T1000 (cell line): ENCODE results near the gene DTX4.
A peak's percentile ranks its signal among the peaks of the same experiment; 100 is the strongest.

Experiments
- DNase-seq: peaks from one replicate; lab custom pipeline; 2025; ENCODE audit warnings: mixed read lengths; lab: John Stamatoyannopoulos, UW

Gene DTX4

DNA sequence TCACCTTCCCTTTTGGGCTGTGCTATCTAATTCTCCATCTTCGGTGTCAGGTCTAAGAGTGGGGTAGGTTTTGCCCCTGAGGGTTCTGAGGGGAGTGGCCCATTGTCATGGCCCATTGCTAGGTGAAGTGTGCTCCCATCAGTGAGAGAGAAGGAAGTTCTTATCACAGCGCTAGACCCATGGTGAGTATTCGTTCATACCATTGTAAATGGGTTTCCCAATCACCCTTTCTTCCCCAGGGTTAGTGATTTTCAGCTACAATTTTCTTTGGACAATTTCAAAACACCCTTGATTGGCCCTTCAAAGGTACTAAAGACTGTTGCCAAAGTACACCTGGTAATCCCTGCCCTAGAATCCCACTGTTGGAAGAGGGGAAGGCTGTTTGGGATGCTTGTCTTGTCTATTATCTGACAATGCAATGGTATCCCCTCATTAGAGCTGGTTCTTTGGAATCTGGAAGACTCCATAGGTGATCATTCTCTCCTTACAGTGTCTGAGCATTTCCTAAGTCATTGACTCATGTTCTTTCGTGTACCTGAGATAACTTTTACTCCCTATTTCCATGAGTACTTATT, 20.6 kb downstream of the DTX4 start:
- DNase-seq = no peak

GRCh38 chr11:59193587-59194130, 21.7 kb downstream of the DTX4 start:
- no peak for DNase-seq

DNA sequence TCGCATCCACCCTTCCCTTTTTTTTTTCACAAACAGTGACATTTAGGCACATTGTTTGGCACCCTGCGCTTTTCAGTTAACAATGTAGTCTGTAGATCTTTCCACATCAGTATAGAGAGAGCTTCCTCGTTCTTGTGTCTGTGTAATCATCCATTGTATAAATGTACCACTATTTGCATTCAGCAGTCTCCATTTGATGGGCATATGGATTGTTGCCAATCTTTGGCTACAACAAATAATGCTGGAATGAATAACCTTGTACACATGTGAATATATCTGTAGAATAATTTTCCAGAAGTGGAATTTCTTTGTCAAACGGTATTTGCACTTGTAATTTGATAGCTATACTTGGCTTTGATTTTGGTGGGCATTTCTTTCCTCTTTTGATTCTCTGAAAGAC, 23.7 kb downstream of the DTX4 start:
- no peak for DNase-seq

GRCh38 chr11:59196777-59197176, 24.8 kb downstream of the DTX4 start:
- DNase-seq = no peak

GRCh38 chr11:59197991-59198390, 26.1 kb downstream of the DTX4 start:
- peak; percentile 23 for DNase-seq

DNA sequence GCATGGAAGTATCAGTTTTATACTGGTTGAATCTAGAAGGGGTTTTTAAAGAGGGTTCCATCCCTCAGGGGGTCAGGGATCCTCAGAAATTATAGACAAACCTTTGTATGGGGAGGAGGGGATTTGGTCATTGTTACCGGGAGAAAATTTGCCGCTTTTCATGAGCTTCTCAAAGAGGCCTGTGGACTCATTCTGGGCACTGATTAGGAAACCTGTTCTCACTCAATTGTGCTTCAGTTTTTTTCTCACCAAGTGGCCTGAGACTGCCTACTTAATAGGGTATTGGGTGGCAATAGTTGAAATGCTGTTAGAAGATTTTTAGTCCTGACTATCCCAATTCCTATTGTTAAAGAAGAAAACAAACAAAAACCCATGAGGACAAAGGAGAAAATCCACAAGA, 26.8 kb downstream of the DTX4 start:
- no peak for DNase-seq

- DNase-seq = no peak
Measured at GRCh38 chr11:59199546-59200422, 27.9 kb downstream of the DTX4 start.

DNA sequence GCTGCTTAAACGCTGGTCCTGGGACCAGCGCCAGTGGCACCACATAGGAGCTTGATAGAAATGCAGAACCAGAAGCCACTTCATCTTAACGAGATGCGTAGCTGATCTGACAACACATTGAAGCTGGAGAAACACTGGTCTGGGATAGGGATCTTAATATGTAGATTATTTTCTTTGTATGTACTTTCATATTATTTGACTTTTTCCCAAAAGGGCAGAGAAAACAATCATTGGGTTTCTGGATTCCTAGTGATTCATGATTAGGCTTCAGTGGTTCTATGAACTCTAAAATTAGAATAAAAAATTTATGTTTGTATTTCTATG, 28.5 kb downstream of the DTX4 start:
- no peak for DNase-seq

DNA sequence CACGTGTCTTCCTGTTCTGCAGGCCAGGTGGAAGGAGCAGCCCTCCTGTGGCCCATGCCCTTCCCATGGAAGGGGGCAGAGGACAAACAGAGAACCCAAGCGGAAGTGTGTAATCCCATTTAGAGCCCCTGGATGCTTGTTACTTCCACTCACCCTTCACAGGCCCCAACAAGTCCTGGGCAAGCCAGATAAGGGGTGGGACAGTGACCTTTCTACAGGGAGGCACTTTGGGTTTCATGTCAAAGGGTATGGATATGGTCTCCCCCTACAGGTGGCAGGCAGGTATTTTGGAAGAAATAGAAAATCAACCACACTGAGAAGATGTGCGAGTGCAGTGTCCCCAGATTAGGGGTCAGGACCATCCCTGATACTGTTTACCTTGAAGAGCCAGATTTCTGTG, 29.4 kb downstream of the DTX4 start:
- no peak for DNase-seq

DNA sequence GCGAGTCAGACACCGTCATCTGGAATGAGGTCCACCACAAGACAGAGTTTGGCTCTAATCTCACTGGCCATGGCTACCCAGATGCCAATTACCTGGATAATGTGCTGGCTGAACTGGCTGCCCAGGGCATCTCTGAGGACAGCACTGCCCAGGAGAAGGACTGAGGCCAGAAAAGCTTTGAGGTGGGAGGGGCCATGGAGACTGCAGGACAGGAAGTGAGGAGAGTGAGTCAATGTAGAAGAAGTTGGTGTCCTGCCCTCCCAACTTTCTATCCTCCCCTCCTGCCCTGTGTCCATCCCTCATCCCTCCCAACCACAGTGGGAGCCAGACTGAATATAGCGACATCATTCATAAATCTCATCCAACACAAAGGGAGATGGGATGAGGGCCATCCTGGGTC, 32.8 kb downstream of the DTX4 start:
- no peak for DNase-seq

DNA sequence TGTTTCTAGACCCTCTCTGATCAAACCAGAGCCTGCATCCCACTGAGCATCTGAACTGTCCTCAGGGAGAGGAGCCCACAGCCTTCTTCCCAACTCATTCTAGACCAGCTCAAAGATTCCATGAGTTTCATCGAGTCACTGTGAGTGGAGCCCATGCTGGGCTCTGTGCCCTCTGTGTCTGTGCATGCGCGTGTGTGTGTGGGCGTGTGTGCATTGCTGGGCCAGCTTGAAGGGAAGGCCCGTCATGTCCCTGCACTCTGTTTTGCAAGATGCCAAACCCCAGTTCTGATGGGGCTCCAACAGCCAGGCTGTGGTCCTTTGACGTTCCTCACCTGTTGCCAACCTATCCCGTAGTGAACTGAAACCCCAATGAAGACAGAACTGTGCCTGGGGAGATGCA, 33.7 kb downstream of the DTX4 start:
- DNase-seq = no peak

DNA sequence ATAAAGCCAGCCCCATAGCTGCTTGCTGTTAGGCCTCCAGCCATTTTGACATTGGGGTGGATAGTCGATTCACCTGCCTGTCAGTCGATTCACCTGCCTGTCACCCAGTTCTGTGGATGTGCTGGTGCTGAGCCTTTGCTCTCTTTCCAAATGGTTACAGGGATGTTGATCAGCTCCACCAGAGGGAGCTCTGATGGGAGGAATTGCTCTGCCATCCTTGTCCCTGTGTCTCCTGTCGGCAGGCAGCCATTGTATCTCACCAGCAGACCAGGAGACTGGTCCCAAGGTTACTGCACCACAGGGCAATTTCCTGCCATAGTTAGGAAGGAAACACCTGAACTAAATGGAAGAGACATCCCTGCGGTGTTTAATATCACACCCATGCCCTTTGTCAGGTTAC, 34.7 kb downstream of the DTX4 start:
- DNase-seq = no peak

GRCh38 chr11:59207988-59208451, 36.1 kb downstream of the DTX4 start:
- no peak for DNase-seq

GRCh38 chr11:59208956-59209355, 37.0 kb downstream of the DTX4 start:
- DNase-seq = no peak

GRCh38 chr11:59212222-59212621, 40.3 kb downstream of the DTX4 start:
- no peak for DNase-seq

- DNase-seq = no peak
Measured at GRCh38 chr11:59212744-59213631, 41.1 kb downstream of the DTX4 start, which contains the start of gene MPEG1. TSS of gene MPEG1 (minus strand) at chr11:59212927. CDS start at chr11:59212865, 62 bp downstream.

- DNase-seq = no peak
Measured at GRCh38 chr11:59214141-59214893, 42.4 kb downstream of the DTX4 start.

DNA sequence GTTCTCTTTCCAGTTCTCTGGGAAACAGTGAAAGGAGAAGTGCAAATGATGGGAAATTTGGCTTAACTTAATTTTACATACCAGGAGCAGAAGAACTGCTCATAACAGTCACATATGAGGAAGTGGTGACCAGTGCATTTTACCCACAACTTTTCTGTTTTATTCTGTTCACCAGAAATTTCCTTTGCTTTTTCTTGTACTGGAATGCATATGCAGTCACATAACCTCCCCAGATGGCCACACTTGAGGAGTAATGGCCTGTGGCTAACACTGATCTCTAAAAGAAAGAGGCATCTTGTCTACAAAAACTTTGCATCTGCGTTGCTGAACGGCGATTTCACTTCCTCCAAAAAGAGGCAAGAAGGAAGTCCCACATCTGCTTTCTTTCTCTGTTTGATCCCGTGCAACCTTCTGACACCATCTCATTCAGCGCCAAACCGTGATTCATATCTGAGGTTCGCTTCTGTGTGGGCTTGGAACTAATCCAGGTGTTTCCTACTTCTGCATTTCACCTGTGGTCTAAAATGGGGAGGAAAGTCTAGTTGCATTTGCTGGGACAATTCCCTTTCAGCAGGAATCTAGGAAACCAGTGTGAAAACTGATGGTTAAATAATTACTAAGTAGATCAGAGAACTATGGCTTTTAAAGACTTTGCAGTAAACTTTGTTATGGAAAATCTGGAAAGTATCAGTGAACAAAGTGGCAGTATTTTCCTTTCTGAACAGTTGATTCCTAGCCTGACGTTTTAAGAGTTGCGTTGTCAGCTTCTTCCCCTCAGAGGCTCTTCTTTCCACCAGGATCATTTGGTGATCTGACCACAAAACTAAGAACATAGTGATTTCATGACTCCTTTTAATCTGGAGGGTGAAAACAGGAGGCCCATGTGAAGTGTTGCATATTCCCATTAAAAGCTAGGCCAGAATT, 45.0 kb downstream of the DTX4 start:
- no peak for DNase-seq

GRCh38 chr11:59218319-59218718, 46.4 kb downstream of the DTX4 start:
- no peak for DNase-seq

- DNase-seq = no peak
Measured at GRCh38 chr11:59218893-59219292, 47.0 kb downstream of the DTX4 start.
